NCI-H226 (cell line): Measurements from ENCODE around the gene CYP46A1.
A peak's percentile ranks its signal among the peaks of the same experiment; 100 is the strongest.

Experiments
- DNase-seq: peaks from one replicate; pipeline ENCODE4 v3.0.0-alpha.2; 2015

The CYP46A1 gene

DNA sequence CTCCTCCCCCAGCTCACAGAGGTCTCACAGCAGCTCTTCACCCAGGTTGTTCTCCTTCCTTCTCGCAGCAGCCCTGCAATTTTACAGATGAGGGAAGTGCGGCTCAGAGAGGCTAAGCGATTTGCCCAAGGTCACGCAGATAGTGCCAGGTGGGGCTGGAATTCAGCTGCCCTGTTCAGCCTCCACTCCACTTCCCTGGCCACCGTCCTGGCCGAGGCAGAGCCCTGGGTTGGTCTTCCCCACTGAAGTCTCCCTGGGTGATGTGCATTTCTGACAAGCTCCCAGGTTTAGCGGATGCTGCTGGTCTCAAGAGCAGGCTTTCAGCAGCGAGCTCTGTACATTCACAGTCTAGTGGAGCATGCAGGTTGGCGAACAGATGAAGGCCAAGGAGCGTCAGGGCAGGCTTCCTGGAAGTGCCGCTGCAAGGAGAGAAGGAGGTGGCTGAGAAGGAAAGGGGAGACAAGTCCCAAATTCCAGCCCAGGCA, 80.2 kb downstream of the CYP46A1 start:
- DNase-seq: no peak

- no peak for DNase-seq
These were observed 84.3 kb downstream of the CYP46A1 start for GRCh38 chr14:99768381-99768780.

DNA sequence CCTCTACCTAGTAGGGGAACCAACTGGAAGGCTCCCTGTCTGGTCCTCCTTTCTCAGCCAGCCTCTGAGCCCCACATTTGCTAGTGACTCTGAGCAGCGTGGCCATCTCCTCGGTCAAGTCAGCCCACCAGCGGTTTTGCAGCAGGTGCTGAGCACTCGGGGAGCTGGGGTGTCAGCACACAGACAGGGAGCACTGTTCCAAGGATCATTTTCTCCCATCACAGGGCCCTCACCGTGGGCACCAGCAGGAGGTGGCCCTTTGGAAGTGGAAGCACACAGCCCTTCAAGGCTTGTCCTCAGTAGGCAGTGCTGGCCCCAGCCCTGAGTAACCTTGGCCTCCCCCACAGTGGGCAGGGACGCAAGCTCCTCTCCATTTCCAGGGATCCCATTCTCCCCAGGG, 85.0 kb downstream of the CYP46A1 start:
- DNase-seq: no peak

DNA sequence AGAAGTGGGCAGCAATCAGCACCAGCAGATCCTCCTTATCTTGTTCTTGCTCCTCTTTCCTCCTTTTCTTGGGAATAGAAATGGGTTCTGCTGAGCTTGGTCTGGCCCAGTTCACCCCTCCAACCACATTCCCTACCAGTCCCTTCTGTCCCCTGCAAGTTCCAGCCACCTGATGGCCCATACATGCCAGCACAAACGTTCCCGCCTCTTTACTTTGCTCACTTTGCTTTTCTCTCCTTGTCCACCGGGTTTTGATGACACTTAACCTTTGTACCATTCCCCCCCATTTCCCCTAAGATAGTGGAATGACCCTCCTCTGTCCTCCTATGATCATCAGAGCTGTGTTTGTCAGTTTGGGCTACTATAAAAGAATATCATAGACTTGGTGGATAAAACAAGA, 85.7 kb downstream of the CYP46A1 start:
- no peak for DNase-seq

- DNase-seq: peak; percentile 72
These were observed 88.5 kb downstream of the CYP46A1 start for GRCh38 chr14:99772371-99773283.

DNA sequence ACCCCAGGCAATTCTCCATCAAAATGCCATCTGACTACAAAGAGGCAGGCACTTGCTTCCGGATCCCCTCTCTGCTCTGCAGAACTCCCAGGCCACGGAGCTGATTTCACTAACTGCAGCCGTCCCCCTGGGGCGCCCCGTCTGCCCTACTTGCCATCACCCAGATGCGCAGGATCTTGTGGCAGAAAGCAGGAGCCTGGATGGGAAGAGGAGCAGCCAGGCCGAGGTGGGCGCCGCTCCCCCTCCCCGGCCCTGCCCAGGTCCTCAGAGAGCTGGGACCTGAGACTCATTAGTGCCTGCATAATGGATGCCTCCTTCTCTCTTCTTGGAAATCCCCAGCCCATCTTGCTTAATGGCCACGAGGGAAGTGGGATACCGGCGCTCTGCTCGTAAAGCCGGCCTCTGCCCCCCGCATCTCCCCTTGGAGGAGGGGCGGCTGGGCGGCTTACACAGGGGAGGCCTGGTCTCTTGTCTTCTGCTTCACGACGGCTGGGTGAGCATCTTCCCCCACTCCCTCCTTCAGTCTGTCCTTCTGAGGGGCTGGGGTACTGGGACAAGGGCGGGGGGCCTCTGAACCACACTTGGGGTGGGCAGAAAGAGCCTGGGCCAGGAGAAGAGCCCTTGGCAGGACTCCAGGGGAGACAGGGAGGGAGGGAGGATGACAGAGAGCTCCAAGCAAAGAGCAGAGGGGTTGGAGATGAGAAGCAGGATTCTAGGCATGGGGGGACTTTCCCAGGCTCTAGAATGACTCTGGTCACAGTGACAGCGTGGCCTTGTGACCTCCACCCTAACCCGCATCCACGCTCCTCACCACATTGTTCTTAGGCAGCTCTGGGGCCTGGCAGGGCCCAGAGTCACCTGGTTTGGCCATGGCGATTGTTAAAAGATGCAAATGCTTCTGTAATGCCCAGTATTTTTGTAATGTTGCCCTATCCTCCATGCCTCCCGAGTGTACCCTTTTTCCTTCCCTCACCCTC, 89.7 kb downstream of the CYP46A1 start:
- no peak for DNase-seq

GRCh38 chr14:99774556-99775307, 90.6 kb downstream of the CYP46A1 start:
- no peak for DNase-seq

DNA sequence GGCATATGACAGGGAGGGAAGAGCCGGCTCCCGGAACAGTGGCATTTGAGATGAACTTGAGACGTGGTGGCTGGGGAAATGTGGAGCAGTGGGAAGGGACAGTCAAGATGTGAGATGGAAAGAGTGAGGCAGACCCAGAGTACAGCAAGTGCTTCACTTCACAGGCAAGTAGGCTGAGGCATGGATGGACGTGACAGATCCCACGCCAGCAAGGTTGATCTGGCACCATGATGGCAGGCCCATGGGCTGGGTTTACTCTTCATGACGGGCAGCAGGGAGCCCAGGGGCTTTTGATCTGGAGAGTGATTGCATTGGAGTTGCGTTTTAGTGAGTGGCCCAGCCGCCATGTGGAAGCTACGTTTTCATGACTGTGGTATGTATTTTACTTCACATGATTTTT, 91.3 kb downstream of the CYP46A1 start:
- no peak for DNase-seq
